Loucy (cell line): ENCODE measurements around the gene DDX18.

Experiments used
- H2AFZ ChIP-seq: fragments of 200-600 bp; sonication (generic); 2 replicates; pipeline ENCODE4 v1.6.0; 2016; ENCODE audit warnings: antibody characterized with exemption, mild to moderate bottlenecking, low read length, moderate library complexity
- H3F3A ChIP-seq: fragments of 200-600 bp; 2 replicates; pipeline ENCODE4 v1.6.0; 2016; ENCODE audit warnings: antibody characterized with exemption, low read depth, mild to moderate bottlenecking
- H3K27me3 ChIP-seq: fragments of 200-600 bp; sonication (generic); 2 replicates; pipeline ENCODE4 v1.6.1; 2014; ENCODE audit warnings: low read length, mild to moderate bottlenecking; ENCODE audit not compliant: insufficient read depth, poor library complexity, severe bottlenecking
- H3K36me3 ChIP-seq: fragments of 200-600 bp; sonication (generic); 2 replicates; pipeline ENCODE4 v1.6.1; 2016; ENCODE audit warnings: low read length; ENCODE audit not compliant: insufficient read depth
- H3K4me1 ChIP-seq: fragments of 200-600 bp; sonication (generic); 2 replicates; pipeline ENCODE4 v1.5.1; 2014; ENCODE audit warnings: low read length, mild to moderate bottlenecking; ENCODE audit not compliant: insufficient read depth, poor library complexity, severe bottlenecking
- H3K4me2 ChIP-seq: fragments of 200-600 bp; sonication (generic); 2 replicates; pipeline ENCODE4 v1.6.0; 2014; ENCODE audit warnings: antibody characterized with exemption, low read length, low read depth, mild to moderate bottlenecking; ENCODE audit not compliant: poor library complexity, severe bottlenecking
- H3K4me3 ChIP-seq: fragments of 200-600 bp; sonication (generic); 2 replicates; pipeline ENCODE4 v1.5.1; 2014; ENCODE audit warnings: low read length, mild to moderate bottlenecking, mixed read lengths; ENCODE audit not compliant: poor library complexity, severe bottlenecking
- H3K79me2 ChIP-seq: fragments of 200-600 bp; sonication (generic); 2 replicates; pipeline ENCODE4 v1.6.1; 2014; ENCODE audit warnings: low read length; ENCODE audit not compliant: insufficient read depth
- H3K9ac ChIP-seq: fragments of 200-600 bp; sonication (generic); 2 replicates; pipeline ENCODE4 v1.6.0; 2014; ENCODE audit warnings: mild to moderate bottlenecking, low read depth, low read length, moderate library complexity; ENCODE audit not compliant: poor library complexity, severe bottlenecking
- H3K9me2 ChIP-seq: fragments of 200-600 bp; sonication (generic); replicated peaks from 2 replicates; pipeline ENCODE4 v1.6.1; 2016; ENCODE audit warnings: low read depth, low read length, mixed read lengths
- H3K9me3 ChIP-seq: fragments of 200-600 bp; sonication (generic); 2 replicates; pipeline ENCODE4 v1.6.1; 2014; ENCODE audit warnings: mild to moderate bottlenecking, antibody characterized with exemption, low read length, low read depth; ENCODE audit not compliant: insufficient read depth
- H4K20me1 ChIP-seq: fragments of 200-600 bp; sonication (generic); 2 replicates; pipeline ENCODE4 v1.6.0; 2014; ENCODE audit warnings: antibody characterized with exemption, low read length, mild to moderate bottlenecking; ENCODE audit not compliant: insufficient read depth, poor library complexity, severe bottlenecking
- EZH2phosphoT487 ChIP-seq: fragments of 200-600 bp; IDR thresholded peaks from 2 replicates; pipeline ENCODE4 v1.6.1; 2018; ENCODE audit warnings: antibody characterized with exemption, mild to moderate bottlenecking, moderate library complexity, borderline replicate concordance
- TF ChIP-seq, protein P1 (sequence below): fragments of 200-600 bp; sonication (generic); conservative IDR thresholded peaks from 2 replicates; pipeline ENCODE4 v1.5.1; 2014; ENCODE audit warnings: mild to moderate bottlenecking, antibody characterized with exemption, low read length

Gene DDX18

DNA sequence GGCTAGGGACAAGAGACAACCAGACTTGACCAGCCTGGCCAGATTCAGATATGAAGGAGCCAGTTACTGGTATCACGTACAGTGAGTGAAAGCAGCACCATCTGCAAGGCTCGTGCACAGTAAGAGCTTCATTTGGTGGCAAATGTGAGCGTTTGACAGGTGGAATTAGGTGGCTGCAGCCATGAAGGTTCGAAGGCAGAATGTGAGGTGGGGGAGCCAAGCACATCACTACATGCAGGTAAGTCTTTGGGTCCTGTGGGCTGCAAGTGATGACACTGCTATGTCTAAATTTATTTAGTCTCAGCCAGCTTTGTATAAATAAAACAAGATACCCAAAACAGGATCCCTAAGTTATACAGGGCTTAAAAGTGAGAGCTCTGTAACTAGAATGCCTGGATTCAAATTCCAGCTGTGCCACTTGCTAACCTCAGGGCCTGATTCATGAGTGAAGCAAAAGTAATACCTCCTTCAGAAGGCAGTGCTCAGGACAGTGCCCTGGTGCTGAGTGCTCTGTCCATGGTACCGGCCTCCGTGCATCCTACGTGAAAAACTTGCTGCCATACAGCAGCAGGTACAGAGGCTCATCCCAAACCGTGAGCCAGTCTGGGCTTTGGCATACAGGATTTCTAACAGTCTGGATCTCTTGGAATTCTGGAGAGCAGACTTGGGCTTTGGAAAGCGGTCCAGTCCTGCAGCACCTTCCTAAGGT is 18.6 kb downstream of the DDX18 start:
- Histone ChIP-seq H3K36me3 (peaks cover 49% of the 10 kb centered on the region; the same call in 1 of the 2 replicates), H3F3A (no peaks in the 10 kb centered on the region), H3K9me3 (no peaks in the 10 kb centered on the region), H3K4me2 (no peak overlapping the region), H3K9ac (no peak overlapping the region), H2AFZ (no peak overlapping the region), H3K79me2 (no peaks in the 10 kb centered on the region), H3K27me3 (no peaks in the 10 kb centered on the region), H3K4me3 (no peak overlapping the region), H4K20me1 (no peaks in the 10 kb centered on the region), H3K4me1 (no peaks in the 10 kb centered on the region), H3K9me2 (no peaks in the 10 kb centered on the region)
- no peak for TF ChIP-seq EZH2phosphoT487
- TF ChIP-seq, protein P1, sequence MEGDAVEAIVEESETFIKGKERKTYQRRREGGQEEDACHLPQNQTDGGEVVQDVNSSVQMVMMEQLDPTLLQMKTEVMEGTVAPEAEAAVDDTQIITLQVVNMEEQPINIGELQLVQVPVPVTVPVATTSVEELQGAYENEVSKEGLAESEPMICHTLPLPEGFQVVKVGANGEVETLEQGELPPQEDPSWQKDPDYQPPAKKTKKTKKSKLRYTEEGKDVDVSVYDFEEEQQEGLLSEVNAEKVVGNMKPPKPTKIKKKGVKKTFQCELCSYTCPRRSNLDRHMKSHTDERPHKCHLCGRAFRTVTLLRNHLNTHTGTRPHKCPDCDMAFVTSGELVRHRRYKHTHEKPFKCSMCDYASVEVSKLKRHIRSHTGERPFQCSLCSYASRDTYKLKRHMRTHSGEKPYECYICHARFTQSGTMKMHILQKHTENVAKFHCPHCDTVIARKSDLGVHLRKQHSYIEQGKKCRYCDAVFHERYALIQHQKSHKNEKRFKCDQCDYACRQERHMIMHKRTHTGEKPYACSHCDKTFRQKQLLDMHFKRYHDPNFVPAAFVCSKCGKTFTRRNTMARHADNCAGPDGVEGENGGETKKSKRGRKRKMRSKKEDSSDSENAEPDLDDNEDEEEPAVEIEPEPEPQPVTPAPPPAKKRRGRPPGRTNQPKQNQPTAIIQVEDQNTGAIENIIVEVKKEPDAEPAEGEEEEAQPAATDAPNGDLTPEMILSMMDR, result no peak

DNA sequence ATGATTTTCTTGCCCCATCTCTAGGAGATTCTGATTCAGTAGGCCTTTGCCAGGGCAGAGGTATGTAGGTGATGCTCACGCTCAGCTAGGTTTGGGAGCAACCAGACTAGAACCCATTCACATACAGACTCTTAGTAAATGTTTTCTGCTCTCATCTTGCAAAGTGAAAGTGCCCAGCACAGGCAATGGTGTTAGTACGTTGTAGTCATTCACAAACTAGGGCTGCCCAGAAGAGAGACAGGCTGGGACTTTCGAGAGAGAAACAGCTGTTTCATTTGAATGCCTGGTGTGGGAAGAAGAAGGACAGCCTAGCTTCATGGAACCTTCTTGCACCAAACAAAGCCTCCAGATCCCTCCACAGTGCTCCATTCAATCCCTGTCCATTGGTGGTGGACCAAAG is 19.4 kb downstream of the DDX18 start:
- no peaks in the 10 kb centered on the region for H4K20me1 ChIP-seq
- H3K9me2 ChIP-seq, result no peaks in the 10 kb centered on the region
- no peaks in the 10 kb centered on the region for H3K9me3 ChIP-seq
- peaks cover 41% of the 10 kb centered on the region; the same call in 1 of the 2 replicates for H3K36me3 ChIP-seq
- no peak overlapping the region for H3K4me3 ChIP-seq
- H3K9ac ChIP-seq, result no peak overlapping the region
- H3K4me2 ChIP-seq, result no peak overlapping the region
- TF ChIP-seq, protein P1, result no peak
- TF ChIP-seq EZH2phosphoT487, result no peak
- H3K4me1 ChIP-seq, result no peaks in the 10 kb centered on the region
- H2AFZ ChIP-seq, result no peak overlapping the region
- H3K27me3 ChIP-seq, result no peaks in the 10 kb centered on the region
- H3F3A ChIP-seq, result no peaks in the 10 kb centered on the region
- no peaks in the 10 kb centered on the region for H3K79me2 ChIP-seq

DNA sequence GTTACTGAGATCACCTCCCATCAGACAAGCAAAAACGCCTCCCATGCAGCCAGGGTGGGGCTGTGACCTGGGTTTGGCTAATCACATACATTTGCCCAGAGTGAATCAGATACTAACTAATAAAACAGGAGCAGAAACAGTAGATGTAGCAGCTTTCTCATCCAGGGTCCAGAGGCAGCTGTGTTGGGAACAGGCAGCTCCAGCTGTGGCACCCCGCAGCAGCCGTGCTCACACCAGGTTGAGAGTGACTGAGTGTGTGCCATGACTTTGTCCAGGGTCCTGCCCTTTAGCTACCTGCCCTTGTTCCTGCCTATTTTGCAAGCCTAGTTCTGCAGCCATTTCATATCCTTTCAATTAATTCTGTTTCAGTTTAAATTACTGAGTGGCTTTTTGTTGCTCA is 20.5 kb downstream of the DDX18 start:
- Histone ChIP-seq H3K9ac (no peak overlapping the region), H3K4me1 (no peaks in the 10 kb centered on the region), H4K20me1 (no peaks in the 10 kb centered on the region), H3F3A (no peaks in the 10 kb centered on the region), H3K36me3 (peaks cover 30% of the 10 kb centered on the region; the same call in 1 of the 2 replicates), H3K79me2 (no peaks in the 10 kb centered on the region), H3K27me3 (no peaks in the 10 kb centered on the region), H3K9me2 (no peaks in the 10 kb centered on the region), H3K4me2 (no peak overlapping the region), H3K9me3 (no peaks in the 10 kb centered on the region), H3K4me3 (no peak overlapping the region), H2AFZ (no peak overlapping the region)
- TF ChIP-seq, protein P1, result no peak
- TF ChIP-seq EZH2phosphoT487, result no peak
